HCT116 (cell line): ENCODE data around the gene ATP1A1. TPM values are rescaled to one million over a fixed set of nuclear protein-coding genes. Genes with fewer than 3 reads are reported as not detected.

ENCODE experiments used
- ATAC-seq: fragments of 200-7000 bp; cut with Tn5 transposase; 2 replicates; pipeline ENCODE4 v1.9.1; 2020; ENCODE audit warnings: mild to moderate bottlenecking, moderate library complexity
- BruUV-seq: library from RNA; stranded (reverse); fragments of 400-500 nt; replicated peaks from 2 replicates; lab custom pipeline; 2021; lab: Mats Ljungman, UMichigan
- CTCF ChIA-PET: fragments of 300-600 bp; sonication (Branson Sonifier 250); formaldehyde crosslinking; loops from one replicate; lab custom pipeline; 2021; ENCODE audit warnings: antibody characterized with exemption; lab: Charles Lee
- POLR2A ChIA-PET: fragments of 300-600, 350-600 bp; sonication (Branson Sonifier 250); formaldehyde crosslinking; loops from one replicate; lab custom pipeline; 2021; ENCODE audit warnings: antibody characterized with exemption; lab: Charles Lee
- RAD21 ChIA-PET, 2 experiments: fragments of 300-600 bp; sonication (Branson Sonifier 250); formaldehyde crosslinking; loops; one replicate each; lab custom pipeline; 2023; ENCODE audit warnings: low total read pairs in 2 of 2; ENCODE audit not compliant: uncharacterized antibody in 2 of 2, unreplicated experiment in 2 of 2, low non-redundant PET in 1 of 2; lab: Charles Lee
- DNase-seq: peaks from one replicate; pipeline ENCODE4 v3.0.0-alpha.2; 2010; ENCODE audit warnings: low read depth, low spot score
- H2AFZ ChIP-seq: fragments of 200-600 bp; shearing (Covaris generic), sonication (generic); 2 replicates; pipeline ENCODE4 v1.6.1; 2017; ENCODE audit warnings: low read depth, mixed run types, mixed read lengths, antibody characterized with exemption, low read length; ENCODE audit not compliant: poor library complexity, severe bottlenecking
- H3K27ac ChIP-seq: 2 replicates; pipeline ENCODE4 v1.5.1; 2012; ENCODE audit warnings: low read depth, low read length
- H3K27me3 ChIP-seq: fragments of 200-600 bp; sonication (generic); 2 replicates; pipeline ENCODE4 v1.6.1; 2016; ENCODE audit warnings: mixed run types, low read length, mixed read lengths; ENCODE audit not compliant: insufficient read depth
- H3K36me3 ChIP-seq, 2 experiments: fragments of 200-500 bp in 1 of 2; fragments of 200-600 bp in 1 of 2; sonication (Bioruptor generic) in 1 of 2; sonication (generic) in 1 of 2; 2 replicates each; pipeline versions ENCODE4 v1.5.1 to v1.6.1; 2014 to 2016; ENCODE audit warnings: low read length in 2 of 2, inconsistent platforms in 1 of 2, mixed read lengths in 1 of 2, mixed run types in 1 of 2; ENCODE audit not compliant: insufficient read depth in 2 of 2, control insufficient read depth in 1 of 2
- H3K4me1 ChIP-seq, 2 experiments: fragments of 200-600 bp in 1 of 2; sonication (generic) in 1 of 2; 2 replicates each; pipeline versions ENCODE4 v1.5.1 to v1.6.1; 2012 to 2017; ENCODE audit warnings: low read length in 2 of 2, inconsistent platforms in 1 of 2, mild to moderate bottlenecking in 1 of 2, mixed read lengths in 1 of 2, mixed run types in 1 of 2, moderate library complexity in 1 of 2; ENCODE audit not compliant: insufficient read depth in 2 of 2, control insufficient read depth in 1 of 2
- H3K4me2 ChIP-seq: fragments of 200-600 bp; sonication (generic); 2 replicates; pipeline ENCODE4 v1.6.1; 2017; ENCODE audit warnings: mixed run types, low read length, mixed read lengths
- H3K4me3 ChIP-seq, 2 experiments: fragments of 200-600 bp in 1 of 2; sonication (generic) in 1 of 2; replicated peaks in 1 of 2; 2 replicates each; pipeline ENCODE4 v1.5.1; 2011 to 2016; ENCODE audit warnings: low read length in 2 of 2, control low read depth in 1 of 2, low read depth in 1 of 2, mild to moderate bottlenecking in 1 of 2, mixed read lengths in 1 of 2, mixed run types in 1 of 2
- H3K79me2 ChIP-seq: fragments of 200-600 bp; sonication (generic); 2 replicates; pipeline ENCODE4 v1.6.1; 2017; ENCODE audit warnings: mild to moderate bottlenecking, mixed run types, low read length, moderate library complexity, mixed read lengths; ENCODE audit not compliant: insufficient read depth
- H3K9ac ChIP-seq: fragments of 200-600 bp; sonication (generic); 2 replicates; pipeline ENCODE4 v1.6.1; 2016; ENCODE audit warnings: low read length, mixed read lengths
- H3K9me2 ChIP-seq: fragments of 200-600 bp; sonication (generic), shearing (Covaris generic); 2 replicates; pipeline ENCODE4 v1.6.1; 2017; ENCODE audit warnings: mixed run types, mild to moderate bottlenecking, moderate library complexity; ENCODE audit not compliant: insufficient read depth
- H3K9me3 ChIP-seq, 2 experiments: fragments of 200-500 bp in 1 of 2; fragments of 200-600 bp in 1 of 2; sonication (Bioruptor generic) in 1 of 2; sonication (generic) in 1 of 2; 2 replicates each; pipeline ENCODE4 v1.6.1; 2014 to 2017; ENCODE audit warnings: low read length in 2 of 2, mixed read lengths in 2 of 2, inconsistent platforms in 1 of 2, low read depth in 1 of 2, mild to moderate bottlenecking in 1 of 2, mixed run types in 1 of 2, moderate library complexity in 1 of 2; ENCODE audit not compliant: control insufficient read depth in 1 of 2, insufficient read depth in 1 of 2
- H4K20me1 ChIP-seq: fragments of 200-600 bp; sonication (generic), shearing (Covaris generic); 2 replicates; pipeline ENCODE4 v1.6.1; 2017; ENCODE audit warnings: mixed run types, mild to moderate bottlenecking, moderate library complexity; ENCODE audit not compliant: insufficient read depth
- ATF3 ChIP-seq: IDR thresholded peaks from 2 replicates; pipeline ENCODE4 v1.6.1; 2012
- CBX3 ChIP-seq: IDR thresholded peaks from 2 replicates; pipeline ENCODE4 v1.6.1; 2012; ENCODE audit warnings: low read depth
- CEBPB ChIP-seq: IDR thresholded peaks from 2 replicates; pipeline ENCODE4 v1.6.1; 2012; ENCODE audit warnings: low read depth
- ELF1 ChIP-seq: IDR thresholded peaks from 2 replicates; pipeline ENCODE4 v1.6.1; 2012; ENCODE audit warnings: low read depth, borderline replicate concordance
- EZH2phosphoT487 ChIP-seq: fragments of 200-600 bp; IDR thresholded peaks from 2 replicates; pipeline ENCODE4 v1.6.1; 2018; ENCODE audit warnings: antibody characterized with exemption, borderline replicate concordance
- JUND ChIP-seq: IDR thresholded peaks from 2 replicates; pipeline ENCODE4 v1.6.1; 2012
- MAX ChIP-seq: IDR thresholded peaks from 2 replicates; pipeline ENCODE4 v1.6.1; 2012
- POLR2AphosphoS5 ChIP-seq: IDR thresholded peaks from 2 replicates; pipeline ENCODE4 v1.6.1; 2011; ENCODE audit warnings: mild to moderate bottlenecking, low read depth, low read length, moderate library complexity
- RAD21 ChIP-seq: IDR thresholded peaks from 2 replicates; pipeline ENCODE4 v1.6.1; 2012; ENCODE audit warnings: low read depth, mild to moderate bottlenecking
- SIN3A ChIP-seq: IDR thresholded peaks from 2 replicates; pipeline ENCODE4 v1.6.1; 2012; ENCODE audit warnings: low read depth
- YY1 ChIP-seq: IDR thresholded peaks from 2 replicates; pipeline ENCODE4 v1.6.1; 2011; ENCODE audit warnings: low read length, low read depth, moderate library complexity, mild to moderate bottlenecking; ENCODE audit not compliant: insufficient replicate concordance; ENCODE audit errors: extremely low read depth
- ZBTB33 ChIP-seq: IDR thresholded peaks from 2 replicates; pipeline ENCODE4 v1.6.1; 2011; ENCODE audit warnings: mild to moderate bottlenecking, low read length, moderate library complexity; ENCODE audit not compliant: insufficient replicate concordance; ENCODE audit errors: extremely low read depth
- ZFX ChIP-seq: fragments of 450-650 bp; IDR thresholded peaks from 2 replicates; pipeline ENCODE4 v1.6.1; 2017
- ZNF274 ChIP-seq: fragments of 200-500 bp; sonication (Bioruptor generic); IDR thresholded peaks from 2 replicates; pipeline ENCODE4 v1.6.1; 2014; ENCODE audit warnings: mild to moderate bottlenecking, low read depth, low read length, inconsistent platforms
- intact Hi-C: fragments of 100-400 bp; cut with micrococcal nuclease; formaldehyde crosslinking; loops from 2 replicates; pipeline ENCODE4 v1.10.0; 2022
- total RNA-seq: library from RNA; stranded (reverse); gene quantifications from one replicate; pipeline ENCODE4 v1.2.1, GENCODE V29; 2021; ENCODE audit not compliant: unreplicated experiment

Gene ATP1A1
- total RNA-seq, 1 experiment from 2014 or later = 290 TPM

- H3K9ac ChIP-seq = no peak overlapping the region
- H3K27ac ChIP-seq = no peak overlapping the region
- POLR2A ChIA-PET = no interaction called here
- H3K4me2 ChIP-seq = no peak overlapping the region
- no peaks in the 10 kb centered on the region for H3K4me1 ChIP-seq
- H3K27me3 ChIP-seq = no peaks in the 10 kb centered on the region
- TF ChIP-seq MAX = no peak
- TF ChIP-seq POLR2AphosphoS5 = no peak
- TF ChIP-seq ZBTB33 = no peak
- no peak for TF ChIP-seq CBX3
- no peak for TF ChIP-seq ELF1
- TF ChIP-seq ZNF274 = no peak
- TF ChIP-seq ZFX = no peak
- TF ChIP-seq RAD21 = no peak
- TF ChIP-seq ATF3 = no peak
- no peak for TF ChIP-seq CEBPB
- TF ChIP-seq SIN3A = no peak
- no peak for TF ChIP-seq YY1
- TF ChIP-seq EZH2phosphoT487 = no peak
- no peak for TF ChIP-seq JUND
- no peaks in the 10 kb centered on the region for H3K36me3 ChIP-seq
- no peak overlapping the region for H2AFZ ChIP-seq
- CTCF ChIA-PET = no interaction called here
- H3K4me3 ChIP-seq = no peak overlapping the region
- no peaks in the 10 kb centered on the region for H3K9me2 ChIP-seq
- no peaks in the 10 kb centered on the region for H4K20me1 ChIP-seq
- no peak for ATAC-seq
- intact Hi-C loops = no loop called here
- BruUV-seq = no TSS peak
- RAD21 ChIA-PET = no interaction called here
- DNase-seq = no peak
- H3K9me3 ChIP-seq = no peaks in the 10 kb centered on the region
- H3K79me2 ChIP-seq = no peaks in the 10 kb centered on the region
Observed at GRCh38 chr1:116335850-116336624, 37.0 kb upstream of the ATP1A1 start.
